Caco-2 (cell line): ENCODE measurements around the gene RAB40B. TPM values are rescaled to one million over a fixed set of nuclear protein-coding genes. Genes with fewer than 3 reads are reported as not detected.

Experiments used
- BruUV-seq: library from RNA; stranded (reverse); fragments of 400-500 nt; replicated peaks from 2 replicates; lab custom pipeline; 2021; lab: Mats Ljungman, UMichigan
- CTCF ChIA-PET: fragments of 300-600 bp; sonication (Branson Sonifier 250); formaldehyde crosslinking; loops from one replicate; lab custom pipeline; 2022; ENCODE audit warnings: antibody characterized with exemption; lab: Charles Lee
- POLR2A ChIA-PET: fragments of 300-600 bp; sonication (Branson Sonifier 250); formaldehyde crosslinking; loops from one replicate; lab custom pipeline; 2022; ENCODE audit warnings: antibody characterized with exemption; lab: Charles Lee
- DNase-seq, 2 experiments: peaks; one replicate each; pipeline versions ENCODE4 v3.0.0 to v3.0.0-alpha.2; 2020 to 2022
- H3K27me3 ChIP-seq: replicated peaks from 2 replicates; pipeline ENCODE4 v1.6.0; 2011; ENCODE audit warnings: low read length; ENCODE audit not compliant: control insufficient read depth, insufficient read depth
- H3K36me3 ChIP-seq: 2 replicates; pipeline ENCODE4 v1.5.1; 2011; ENCODE audit warnings: low read length; ENCODE audit not compliant: control insufficient read depth, insufficient read depth
- H3K4me1 ChIP-seq: fragments of 250-450 bp; sonication (Bioruptor Pico); 2 replicates; pipeline ENCODE4 v1.5.1; 2020; ENCODE audit warnings: mild to moderate bottlenecking
- H3K4me3 ChIP-seq: 2 replicates; pipeline ENCODE4 v1.5.1; 2011; ENCODE audit warnings: low read depth, mild to moderate bottlenecking, control low read depth, low read length
- H3K9me3 ChIP-seq: fragments of 250-450 bp; sonication (Bioruptor Pico); 2 replicates; pipeline ENCODE4 v1.5.1; 2020; ENCODE audit warnings: mild to moderate bottlenecking, moderate library complexity
- H3K27ac Mint-ChIP-seq: one replicate; pipeline ENCODE4 v1.8.0; 2022; ENCODE audit warnings: mixed read lengths; ENCODE audit not compliant: unreplicated experiment
- H3K27me3 Mint-ChIP-seq: one replicate; pipeline ENCODE4 v1.8.0; 2022; ENCODE audit warnings: mixed read lengths; ENCODE audit not compliant: insufficient read depth, unreplicated experiment
- H3K36me3 Mint-ChIP-seq: one replicate; pipeline ENCODE4 v1.8.0; 2022; ENCODE audit warnings: mild to moderate bottlenecking, mixed read lengths; ENCODE audit not compliant: insufficient read depth, unreplicated experiment
- H3K4me1 Mint-ChIP-seq: one replicate; pipeline ENCODE4 v1.8.0; 2022; ENCODE audit warnings: low read depth, mixed read lengths; ENCODE audit not compliant: unreplicated experiment
- H3K4me3 Mint-ChIP-seq: one replicate; pipeline ENCODE4 v1.8.0; 2022; ENCODE audit warnings: mild to moderate bottlenecking, moderate library complexity, mixed read lengths; ENCODE audit not compliant: unreplicated experiment
- H3K9me3 Mint-ChIP-seq: one replicate; pipeline ENCODE4 v1.8.0; 2022; ENCODE audit warnings: mixed read lengths; ENCODE audit not compliant: unreplicated experiment
- CTCF ChIP-seq, 2 experiments: fragments of 200-600 bp in 1 of 2; IDR thresholded peaks; 1 replicate in 1 of 2; 2 replicates in 1 of 2; pipeline versions ENCODE4 v1.5.1 to v1.8.0; 2011 to 2022; ENCODE audit warnings: antibody characterized with exemption in 1 of 2, control low read depth in 1 of 2, inconsistent platforms in 1 of 2, low read depth in 1 of 2, low read length in 1 of 2, mild to moderate bottlenecking in 1 of 2, moderate library complexity in 1 of 2; ENCODE audit not compliant: insufficient read depth in 1 of 2, severe bottlenecking in 1 of 2, unreplicated experiment in 1 of 2
- intact Hi-C: fragments of 100-400 bp; cut with micrococcal nuclease; formaldehyde crosslinking; loops from one replicate; pipeline ENCODE4 v1.10.0; 2022; ENCODE audit not compliant: unreplicated experiment
- total RNA-seq: library from RNA; stranded (reverse); gene quantifications from 2 replicates; pipeline ENCODE4 v1.2.3, GENCODE V29; 2022

RAB40B gene
- total RNA-seq, 1 experiment from 2014 or later: 8.8 TPM

- no peaks in the 10 kb centered on the region for H3K27me3 ChIP-seq
- ChIA-PET POLR2A (no interaction called here), CTCF (no interaction called here)
- H3K4me1 Mint-ChIP-seq: no peaks in the 10 kb centered on the region
- H3K4me3 ChIP-seq: no peak overlapping the region
- H3K4me3 Mint-ChIP-seq: no peak overlapping the region
- no peaks in the 10 kb centered on the region for H3K4me1 ChIP-seq
- BruUV-seq: no TSS peak
- intact Hi-C loops: no loop called here
- no peaks in the 10 kb centered on the region for H3K9me3 ChIP-seq
- H3K36me3 Mint-ChIP-seq: peaks cover 83% of the 10 kb centered on the region
- no peak overlapping the region for H3K27ac Mint-ChIP-seq
- H3K27me3 Mint-ChIP-seq: no peaks in the 10 kb centered on the region
- no peak for TF ChIP-seq CTCF (IDR thresholded peaks at IDR 0.05; ENCODE audit: insufficient read depth in 1 of 2, low read depth in 1 of 2, low read length in 1 of 2, severe bottlenecking in 1 of 2, unreplicated experiment in 1 of 2)
- DNase-seq: no peak
- H3K36me3 ChIP-seq: no peaks in the 10 kb centered on the region; the same call in 1 of the 2 replicates
- H3K9me3 Mint-ChIP-seq: no peaks in the 10 kb centered on the region
Observed at GRCh38 chr17:82630212-82630611, 68.3 kb downstream of the RAB40B start.

GRCh38 chr17:82629748-82630147 lies 68.8 kb downstream of the RAB40B start:
- Histone ChIP-seq H3K36me3 (peaks cover 3% of the 10 kb centered on the region), H3K9me3 (no peaks in the 10 kb centered on the region), H3K4me3 (no peak overlapping the region), H3K4me1 (no peaks in the 10 kb centered on the region), H3K27me3 (no peaks in the 10 kb centered on the region)
- peaks cover 84% of the 10 kb centered on the region for H3K36me3 Mint-ChIP-seq
- ChIA-PET CTCF (no interaction called here), POLR2A (no interaction called here)
- intact Hi-C loops: no loop called here
- no peaks in the 10 kb centered on the region for H3K9me3 Mint-ChIP-seq
- no peak overlapping the region for H3K27ac Mint-ChIP-seq
- no TSS peak for BruUV-seq
- DNase-seq: no peak
- no peak overlapping the region for H3K4me3 Mint-ChIP-seq
- H3K4me1 Mint-ChIP-seq: no peaks in the 10 kb centered on the region
- TF ChIP-seq CTCF (IDR thresholded peaks at IDR 0.05; ENCODE audit: insufficient read depth in 1 of 2, low read depth in 1 of 2, low read length in 1 of 2, severe bottlenecking in 1 of 2, unreplicated experiment in 1 of 2): no peak
- H3K27me3 Mint-ChIP-seq: no peaks in the 10 kb centered on the region

- intact Hi-C loops: no loop called here
- Histone ChIP-seq H3K4me3 (no peak overlapping the region), H3K27me3 (no peaks in the 10 kb centered on the region), H3K9me3 (no peaks in the 10 kb centered on the region), H3K36me3 (peaks cover 3% of the 10 kb centered on the region), H3K4me1 (no peaks in the 10 kb centered on the region)
- H3K4me1 Mint-ChIP-seq: no peaks in the 10 kb centered on the region
- peaks cover 84% of the 10 kb centered on the region for H3K36me3 Mint-ChIP-seq
- no peaks in the 10 kb centered on the region for H3K27me3 Mint-ChIP-seq
- H3K4me3 Mint-ChIP-seq: no peak overlapping the region
- POLR2A ChIA-PET: no interaction called here
- no peaks in the 10 kb centered on the region for H3K9me3 Mint-ChIP-seq
- no peak for DNase-seq
- CTCF ChIA-PET: no interaction called here
- TF ChIP-seq CTCF (IDR thresholded peaks at IDR 0.05; ENCODE audit: insufficient read depth in 1 of 2, low read depth in 1 of 2, low read length in 1 of 2, severe bottlenecking in 1 of 2, unreplicated experiment in 1 of 2): no peak
- BruUV-seq: no TSS peak
- H3K27ac Mint-ChIP-seq: peak overlapping the region; percentile 45
Observed at GRCh38 chr17:82627405-82627804, 71.1 kb downstream of the RAB40B start.
